Activated effector memory CD4-positive, alpha-beta T cell treated with Interleukin-2 at 50 U/mL for 16 hours (primary cell): Measurements from ENCODE around the gene PLEKHA8.

Experiments used
- DNase-seq: peaks from one replicate; pipeline ENCODE4 v3.0.0-alpha.2; 2020

The PLEKHA8 gene

GRCh38 chr7:30148426-30148825 lies 120.2 kb downstream of the PLEKHA8 start:
- no peak for DNase-seq

DNA sequence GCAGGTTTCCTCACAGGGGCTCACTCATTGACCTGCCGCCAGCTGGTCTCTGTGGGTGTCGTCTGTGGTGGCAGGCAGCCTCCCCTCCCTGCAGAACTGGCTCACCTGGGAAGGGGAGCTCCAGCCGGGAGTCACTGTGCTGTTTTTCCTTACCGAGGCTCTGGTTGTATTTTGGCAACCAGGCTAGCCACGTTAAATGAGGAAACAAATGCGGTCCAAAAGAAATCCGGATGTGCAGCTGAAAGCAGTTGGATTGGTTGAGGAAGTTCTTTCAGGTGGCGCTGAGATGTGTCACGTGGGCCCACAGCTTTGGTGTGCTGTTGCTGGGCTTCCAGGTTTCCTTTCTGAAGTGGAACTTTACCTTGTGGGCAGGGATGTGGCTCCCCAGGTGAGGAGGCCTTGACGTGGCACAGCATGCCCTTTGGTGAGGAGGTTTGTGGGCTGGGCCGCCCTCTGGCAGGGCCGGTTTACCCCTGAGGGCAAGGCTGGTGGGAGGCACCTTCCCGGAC lies 120.8 kb downstream of the PLEKHA8 start:
- no peak for DNase-seq

- no peak for DNase-seq
Observed at GRCh38 chr7:30149640-30150272, 121.5 kb downstream of the PLEKHA8 start.

DNA sequence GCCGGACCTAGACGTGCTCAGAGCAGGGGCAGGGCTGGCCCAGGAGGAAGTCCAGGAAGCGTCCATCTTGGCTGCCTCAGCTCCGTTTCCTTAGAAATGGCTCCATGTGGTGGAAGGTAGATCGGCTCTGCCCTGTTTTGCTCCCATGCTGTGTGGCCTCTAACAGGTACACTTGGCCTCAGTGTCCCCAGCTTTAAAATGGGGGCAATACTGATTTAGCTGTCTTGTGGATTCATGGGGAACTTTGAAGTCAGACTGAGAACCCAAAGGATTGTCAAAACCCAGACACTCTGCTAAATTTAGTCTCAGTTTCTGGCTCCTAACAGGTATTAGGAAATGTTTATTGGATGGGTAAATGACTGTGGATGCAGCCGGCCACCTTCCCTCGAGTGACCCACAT lies 122.5 kb downstream of the PLEKHA8 start:
- DNase-seq = no peak

DNA sequence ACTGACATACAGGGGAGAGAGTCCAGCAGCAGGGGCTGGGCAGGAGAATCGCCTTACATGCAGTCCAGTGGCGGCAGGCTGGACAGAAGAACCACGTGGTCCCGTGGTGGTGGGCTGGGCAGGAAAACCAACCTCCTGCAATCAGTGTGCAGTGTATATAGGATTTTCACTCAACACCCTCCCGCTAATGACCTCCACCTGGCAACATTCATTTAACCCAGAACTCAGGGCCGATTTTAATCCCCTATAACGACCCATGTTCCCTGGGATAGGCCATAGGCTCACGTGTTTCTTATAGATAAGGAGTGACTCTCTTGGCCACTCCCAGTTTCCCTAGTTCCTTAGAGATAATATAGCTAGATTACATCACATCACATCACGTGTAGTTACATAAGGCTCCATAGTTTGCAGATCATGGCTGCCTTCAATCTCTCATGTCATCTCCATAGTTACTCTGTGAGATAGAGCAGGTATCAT lies 125.9 kb downstream of the PLEKHA8 start:
- DNase-seq = no peak

DNA sequence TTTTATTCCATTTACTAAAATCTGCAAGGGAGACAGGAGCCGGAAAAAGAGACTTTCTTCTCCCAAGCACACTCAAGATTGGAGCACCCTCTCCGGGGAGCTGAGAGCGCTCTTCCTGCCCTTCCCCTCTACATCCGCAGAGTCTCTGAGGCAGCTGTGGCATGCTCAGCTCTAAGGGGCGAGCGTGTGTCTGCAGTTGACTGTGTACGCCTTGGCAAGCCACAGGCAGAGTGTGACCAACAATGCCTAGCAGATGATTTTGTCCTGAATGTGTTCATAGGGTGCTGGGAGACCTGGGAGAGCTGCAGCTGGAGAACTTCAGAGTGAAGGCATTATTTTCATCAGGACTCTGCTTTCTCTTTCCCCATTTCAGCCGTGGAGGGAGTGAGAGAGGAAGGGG lies 127.3 kb downstream of the PLEKHA8 start:
- DNase-seq = no peak

GRCh38 chr7:30157204-30157603 lies 129.0 kb downstream of the PLEKHA8 start:
- DNase-seq = no peak

DNA sequence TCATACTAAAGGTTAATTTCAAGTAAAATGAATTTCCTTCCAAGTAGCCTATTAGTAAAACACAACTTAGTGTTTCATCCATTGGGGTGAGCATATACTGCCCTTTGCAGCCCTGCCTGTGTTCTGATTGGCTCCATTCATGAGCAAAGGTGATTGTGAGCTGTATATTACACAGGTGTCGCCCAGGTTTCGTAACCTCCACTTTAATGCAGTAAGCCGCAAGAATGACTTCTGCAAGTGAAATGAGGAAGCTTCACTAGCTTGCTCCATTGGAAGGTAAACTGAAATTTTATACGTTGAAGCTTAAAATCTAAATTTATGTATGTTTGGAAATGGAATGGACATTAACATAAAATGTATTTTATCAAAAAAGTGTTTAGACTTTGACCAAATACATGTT lies 131.0 kb downstream of the PLEKHA8 start:
- DNase-seq = no peak

DNA sequence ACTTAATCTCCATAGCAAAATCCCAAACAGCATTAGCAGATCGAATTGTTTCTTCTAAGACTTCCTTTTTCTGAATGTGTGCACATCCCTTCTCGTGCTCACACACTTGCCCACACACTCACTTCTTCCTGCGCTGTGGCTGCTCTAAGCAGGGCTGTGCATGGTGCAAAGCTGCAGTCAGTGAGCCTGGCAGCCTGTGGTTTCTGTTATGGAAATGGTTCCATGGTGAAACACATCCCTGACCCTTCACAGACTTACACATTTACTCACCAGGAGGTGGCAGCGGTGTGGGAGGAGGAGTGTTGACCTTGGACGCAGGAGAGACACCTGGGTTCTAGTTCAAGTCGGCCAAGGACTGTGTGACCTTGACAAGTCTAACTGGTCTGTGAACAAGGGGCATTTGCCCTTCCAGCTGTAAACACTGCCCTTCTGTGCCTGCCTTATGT lies 131.5 kb downstream of the PLEKHA8 start:
- no peak for DNase-seq

- DNase-seq = no peak
Observed at GRCh38 chr7:30160329-30160728, 132.1 kb downstream of the PLEKHA8 start.

GRCh38 chr7:30162133-30162532 lies 133.9 kb downstream of the PLEKHA8 start:
- no peak for DNase-seq

DNA sequence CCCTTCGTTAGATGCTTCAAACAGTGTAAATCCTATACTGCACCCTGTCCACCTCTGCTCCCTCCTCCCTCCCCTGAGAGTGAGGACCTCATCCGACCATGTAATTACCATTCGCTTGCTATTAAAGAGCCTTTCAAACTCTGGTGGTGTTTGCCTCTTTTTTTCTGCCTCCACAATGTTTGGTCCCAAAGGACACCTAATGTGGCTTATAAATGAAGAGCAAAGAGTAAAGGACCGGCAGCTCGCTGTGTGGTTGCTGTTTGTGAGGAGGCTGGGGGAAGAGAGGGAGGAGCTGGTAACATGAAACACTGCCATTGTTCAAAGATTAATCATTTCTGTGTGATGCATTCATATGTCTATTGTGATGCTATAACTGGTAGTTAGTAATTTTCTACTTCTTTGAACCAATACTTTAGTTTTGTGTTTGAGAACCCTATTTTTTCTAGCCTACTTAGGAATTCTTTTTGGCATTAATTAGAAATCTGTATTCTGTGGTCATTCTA lies 134.5 kb downstream of the PLEKHA8 start:
- DNase-seq = no peak

DNA sequence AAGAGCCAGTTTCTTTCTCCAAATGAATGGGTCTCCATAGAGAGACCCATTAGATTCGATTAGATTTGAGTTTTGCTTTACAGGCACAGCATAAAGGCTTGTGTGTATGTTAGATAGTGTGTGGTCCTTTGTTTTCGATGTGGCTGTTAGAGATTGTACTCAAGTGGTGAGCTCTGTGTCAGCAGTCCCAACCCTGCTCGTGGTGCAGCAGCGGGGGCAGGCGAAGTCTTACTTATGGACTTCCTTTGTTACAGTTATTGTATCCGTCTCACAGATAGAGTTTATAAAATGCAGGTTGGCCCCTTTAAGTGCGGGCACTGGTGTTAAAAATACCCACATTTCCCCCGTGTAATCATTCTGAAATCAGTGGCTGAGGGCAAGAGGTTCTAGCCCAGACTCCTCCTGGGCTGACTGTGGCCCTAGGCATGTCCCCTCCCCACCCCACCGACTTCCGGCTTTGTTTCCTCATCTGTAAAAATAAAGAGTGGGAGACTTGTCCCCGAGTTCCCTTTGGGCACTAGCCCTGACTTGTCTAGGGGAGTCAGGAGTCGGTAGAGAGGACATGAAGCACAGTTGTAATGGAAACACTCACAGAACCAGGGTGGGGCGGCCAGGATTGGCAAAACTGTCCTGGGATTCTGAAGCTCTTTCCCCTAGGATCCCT lies 135.2 kb downstream of the PLEKHA8 start:
- no peak for DNase-seq

DNA sequence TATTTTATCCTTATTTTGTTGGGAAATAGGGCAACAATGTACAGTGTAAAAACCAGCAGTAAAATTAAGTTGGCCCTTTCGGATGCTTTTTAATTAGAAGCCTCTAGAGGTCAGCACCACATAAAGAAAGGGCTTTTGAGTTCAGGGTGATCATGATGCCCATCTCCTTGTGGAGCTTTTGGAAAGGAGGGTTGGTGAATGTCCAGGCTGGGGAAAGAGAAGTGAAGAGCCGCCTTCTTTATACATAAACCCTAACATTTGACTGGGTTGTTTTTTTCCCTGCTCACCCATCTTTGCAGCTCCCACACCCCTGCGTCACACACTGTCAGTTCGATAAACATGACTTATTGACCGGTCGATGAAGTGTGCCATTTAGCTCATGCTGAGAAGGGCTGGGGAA lies 136.4 kb downstream of the PLEKHA8 start:
- DNase-seq = no peak

DNA sequence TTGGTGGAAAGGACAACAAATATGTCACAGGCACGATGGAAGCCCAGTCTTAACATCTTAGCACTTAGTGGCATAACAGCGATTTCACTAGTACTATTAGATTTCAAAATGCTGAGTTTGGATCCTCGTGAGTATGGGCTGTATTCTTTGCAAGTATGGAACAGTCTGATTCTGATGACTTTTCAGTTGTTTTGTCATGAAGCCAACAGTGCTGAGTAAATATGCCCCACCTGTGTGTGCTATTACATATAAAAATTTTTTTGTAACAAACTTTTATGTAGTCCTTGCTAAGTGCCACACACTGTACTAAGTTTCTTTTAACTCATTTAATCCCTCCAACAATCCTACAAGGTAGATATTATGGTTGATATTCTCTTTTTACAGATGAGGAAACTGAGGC lies 137.4 kb downstream of the PLEKHA8 start:
- DNase-seq = no peak

GRCh38 chr7:30166155-30166840 lies 138.1 kb downstream of the PLEKHA8 start:
- DNase-seq = no peak

- DNase-seq = no peak
Observed at GRCh38 chr7:30166841-30167235, 138.6 kb downstream of the PLEKHA8 start.

- no peak for DNase-seq
Observed at GRCh38 chr7:30167901-30168300, 139.7 kb downstream of the PLEKHA8 start.

- no peak for DNase-seq
Observed at GRCh38 chr7:30168835-30169573, 140.8 kb downstream of the PLEKHA8 start.

DNA sequence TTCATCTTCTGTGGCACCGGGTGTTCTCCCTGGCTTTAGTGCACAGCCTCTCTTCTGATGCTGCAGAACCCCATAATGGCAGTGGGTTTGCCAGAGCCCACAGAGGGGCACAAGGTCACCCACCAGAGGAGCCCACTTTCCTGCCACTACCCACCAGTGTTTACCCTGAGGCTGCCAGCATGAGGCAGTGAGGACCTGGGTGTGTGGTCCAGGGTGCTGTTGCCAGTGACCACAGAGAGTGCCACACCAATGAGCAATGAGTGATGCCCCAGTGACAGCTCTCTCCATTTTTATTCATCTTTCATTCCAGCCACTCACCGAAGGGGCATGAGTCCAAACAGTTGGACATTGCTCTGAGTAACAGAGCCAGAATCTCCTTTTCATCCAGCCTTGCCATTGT lies 141.4 kb downstream of the PLEKHA8 start:
- DNase-seq = no peak

GRCh38 chr7:30170476-30171205 lies 142.4 kb downstream of the PLEKHA8 start:
- DNase-seq = no peak

DNA sequence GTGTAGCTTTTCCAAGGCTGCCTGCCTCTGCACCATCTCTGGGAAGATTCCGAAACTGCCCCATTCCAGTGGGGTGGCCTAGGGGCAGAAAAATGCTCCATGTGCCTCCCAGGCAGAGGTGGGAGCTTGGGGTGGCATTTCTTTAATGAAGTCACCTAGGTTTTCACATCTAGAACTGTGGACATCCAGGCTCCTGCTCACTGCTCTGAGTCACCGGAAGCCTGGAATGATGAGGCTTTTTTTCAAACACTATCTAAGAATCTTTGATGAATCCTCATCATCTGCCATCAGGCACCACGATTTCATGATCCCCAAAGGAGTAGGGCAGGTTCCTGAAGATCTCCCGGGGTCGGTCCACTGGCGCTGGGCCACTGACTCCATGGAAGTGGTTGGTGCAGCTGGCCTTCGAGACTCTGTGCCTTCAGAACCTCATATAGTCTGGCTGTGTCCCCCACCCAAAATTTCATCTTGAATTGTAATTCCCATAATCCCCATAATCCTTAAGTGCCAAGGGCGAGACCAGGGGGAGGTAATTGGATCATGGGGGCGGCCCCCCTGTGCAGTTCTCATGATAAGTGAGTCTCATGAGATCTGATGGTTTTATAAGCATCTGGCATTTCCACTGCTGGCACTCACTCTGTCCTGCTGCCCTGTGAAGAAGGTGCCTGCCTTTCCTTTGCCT lies 143.7 kb downstream of the PLEKHA8 start:
- DNase-seq = no peak
